GM21825 (cell line): ENCODE measurements around the gene STX8.

Experiments used
- ATAC-seq: cut with Tn5 transposase; IDR thresholded peaks from one replicate; pipeline ENCODE4 v1.9.1; 2021; ENCODE audit warnings: mild to moderate bottlenecking, moderate library complexity; ENCODE audit not compliant: unreplicated experiment

Gene STX8

GRCh38 chr17:9230861-9231260, 344.8 kb downstream of the STX8 start:
- no peak for ATAC-seq

GRCh38 chr17:9230346-9230745, 345.3 kb downstream of the STX8 start:
- ATAC-seq = no peak

GRCh38 chr17:9229826-9230201, 345.8 kb downstream of the STX8 start:
- ATAC-seq = no peak

- no peak for ATAC-seq
Observed at GRCh38 chr17:9229160-9229825, 346.3 kb downstream of the STX8 start.

DNA sequence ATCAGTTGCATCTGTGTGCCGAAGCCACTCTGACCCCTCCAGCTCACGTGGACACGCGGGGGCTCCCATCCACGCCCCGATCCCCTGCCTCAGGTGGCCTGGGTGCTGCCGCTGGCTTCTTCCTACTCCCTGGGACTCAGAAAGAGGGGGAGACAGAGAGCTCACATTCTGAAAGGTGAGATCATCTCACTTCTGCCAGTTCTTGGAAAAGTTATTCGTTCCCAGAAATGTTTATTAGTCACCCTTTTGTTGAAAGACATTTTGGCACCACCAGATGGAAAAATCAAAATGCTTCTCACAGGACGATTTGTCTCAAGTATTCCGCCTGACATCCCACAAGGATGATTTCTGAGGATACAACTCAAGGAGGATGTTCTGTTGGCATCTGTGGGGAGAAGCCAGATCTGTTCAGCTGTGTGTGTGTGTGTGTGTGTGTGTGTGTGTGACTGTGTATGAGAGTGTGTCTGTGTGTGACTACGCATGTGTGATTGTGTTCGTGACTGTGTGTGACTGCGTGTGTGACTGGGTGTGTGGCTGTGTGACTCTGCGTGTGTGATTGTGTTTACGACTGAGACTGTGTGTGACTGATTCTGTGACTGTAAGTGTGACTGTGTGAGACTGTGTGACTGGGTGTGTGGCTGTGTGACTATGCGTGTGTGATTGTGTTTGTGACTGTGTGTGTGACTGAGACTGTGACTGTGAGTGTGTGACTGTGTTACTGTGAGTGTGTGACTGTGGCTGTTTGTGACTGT, 347.0 kb downstream of the STX8 start:
- ATAC-seq = no peak

- ATAC-seq = no peak
Observed at GRCh38 chr17:9227819-9228407, 347.7 kb downstream of the STX8 start.

GRCh38 chr17:9226794-9227135, 348.9 kb downstream of the STX8 start:
- no peak for ATAC-seq

DNA sequence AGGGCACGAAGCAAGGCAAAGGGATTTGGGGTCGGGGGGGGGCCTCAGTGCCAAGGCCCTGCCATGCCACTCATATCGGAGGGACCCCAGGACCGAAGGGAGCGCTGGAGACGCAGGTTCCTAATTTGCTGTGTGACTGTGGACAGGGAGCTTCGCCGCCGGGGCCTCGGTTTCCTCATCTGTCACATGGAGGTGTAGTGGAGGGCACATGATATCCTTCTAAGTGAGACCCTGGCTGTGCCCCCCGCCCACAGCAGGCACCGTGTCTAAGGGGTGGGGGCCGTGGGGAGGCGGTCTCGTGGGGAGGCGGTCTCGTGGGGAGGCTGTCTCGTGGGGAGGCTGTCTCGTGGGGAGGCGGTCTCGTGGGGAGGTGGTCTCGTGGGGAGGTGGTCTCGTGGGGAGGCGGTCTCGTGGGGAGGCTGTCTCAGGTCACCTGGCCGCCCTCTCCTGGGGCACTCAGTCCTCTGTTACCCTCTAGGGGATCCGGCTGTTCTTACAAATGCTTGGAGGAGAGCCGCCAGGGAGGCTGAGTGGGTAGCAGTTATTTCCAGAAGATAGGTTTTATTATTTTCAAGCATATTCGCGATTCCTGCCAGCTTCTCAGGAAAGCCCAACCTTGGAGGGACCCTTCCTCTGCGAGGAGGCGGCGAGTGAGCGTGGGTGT, 349.4 kb downstream of the STX8 start:
- no peak for ATAC-seq

- ATAC-seq = no peak
Observed at GRCh38 chr17:9225305-9226101, 350.1 kb downstream of the STX8 start.

DNA sequence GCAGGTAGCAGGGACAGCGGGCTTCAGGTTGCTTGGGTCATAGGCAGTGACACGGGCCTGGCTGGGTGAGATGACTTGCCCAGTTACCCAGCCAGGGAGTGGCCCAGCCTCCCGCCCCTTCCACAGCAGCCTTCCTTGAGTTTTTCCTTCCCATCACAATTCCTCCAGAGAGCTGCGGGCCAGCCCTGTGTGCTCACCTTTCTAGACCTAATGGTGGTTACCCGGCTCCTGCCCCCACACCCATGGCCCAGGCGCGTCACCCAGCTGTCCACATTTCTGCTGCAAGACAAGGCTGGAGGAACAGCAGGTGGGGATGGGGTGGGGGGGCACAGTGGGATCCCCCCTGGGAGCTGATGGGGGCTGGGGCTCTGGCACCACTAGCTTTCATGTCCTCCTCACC, 351.1 kb downstream of the STX8 start:
- ATAC-seq = no peak

- ATAC-seq = no peak
Observed at GRCh38 chr17:9223531-9223930, 352.1 kb downstream of the STX8 start.

DNA sequence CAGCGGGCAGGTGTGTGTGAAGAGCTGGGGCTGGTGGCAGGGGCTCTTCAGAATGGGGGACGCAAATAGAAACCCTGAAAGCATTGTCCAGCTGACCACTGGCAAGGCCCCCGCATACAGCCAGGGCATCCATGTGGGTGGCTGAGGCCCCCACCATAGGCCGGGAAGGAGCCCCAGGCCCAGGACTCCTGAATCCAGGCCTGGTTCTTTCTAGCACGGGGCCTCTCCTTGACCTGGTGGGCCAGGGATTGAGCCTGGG, 353.8 kb downstream of the STX8 start:
- no peak for ATAC-seq

DNA sequence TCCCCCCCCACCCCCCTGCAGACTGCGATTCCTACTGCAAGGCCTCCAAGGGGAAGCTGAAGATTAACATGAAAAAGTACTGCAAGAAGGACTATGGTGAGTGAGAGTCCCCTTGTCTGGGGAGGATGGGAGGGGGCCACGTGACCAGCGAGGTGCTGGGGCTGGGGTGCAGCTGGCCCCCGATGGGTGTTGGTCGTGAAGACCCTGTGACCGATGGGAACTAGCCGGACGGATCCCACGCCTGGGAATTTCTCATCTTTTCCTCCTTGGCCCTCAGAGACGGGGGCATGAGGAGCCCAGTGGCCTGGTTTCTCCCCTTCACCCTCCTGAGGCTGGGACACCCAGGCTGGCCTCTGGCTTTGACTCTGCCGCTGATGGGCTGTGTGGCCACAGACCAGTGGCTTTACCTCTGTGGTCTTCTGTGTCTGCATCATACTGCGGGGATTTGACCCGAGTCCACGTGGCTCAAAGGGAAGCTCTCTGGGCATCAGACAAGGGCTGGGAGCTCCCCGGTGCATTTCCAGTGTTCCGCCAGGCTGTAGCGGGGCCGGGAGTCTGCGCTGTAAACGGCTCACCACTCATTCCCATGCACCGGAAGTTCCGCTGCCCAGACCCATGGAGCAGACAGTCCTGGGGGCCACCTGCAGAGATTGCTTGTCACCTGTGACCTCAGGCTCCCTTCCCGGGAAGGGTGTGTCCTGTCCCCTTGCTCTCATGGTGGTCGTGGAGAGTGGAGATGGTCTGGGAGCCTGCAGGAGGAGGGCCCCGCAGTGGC, 354.3 kb downstream of the STX8 start:
- ATAC-seq = no peak

- ATAC-seq = no peak
Observed at GRCh38 chr17:9220398-9221146, 355.0 kb downstream of the STX8 start.

GRCh38 chr17:9219631-9220397, 355.8 kb downstream of the STX8 start:
- ATAC-seq = no peak

DNA sequence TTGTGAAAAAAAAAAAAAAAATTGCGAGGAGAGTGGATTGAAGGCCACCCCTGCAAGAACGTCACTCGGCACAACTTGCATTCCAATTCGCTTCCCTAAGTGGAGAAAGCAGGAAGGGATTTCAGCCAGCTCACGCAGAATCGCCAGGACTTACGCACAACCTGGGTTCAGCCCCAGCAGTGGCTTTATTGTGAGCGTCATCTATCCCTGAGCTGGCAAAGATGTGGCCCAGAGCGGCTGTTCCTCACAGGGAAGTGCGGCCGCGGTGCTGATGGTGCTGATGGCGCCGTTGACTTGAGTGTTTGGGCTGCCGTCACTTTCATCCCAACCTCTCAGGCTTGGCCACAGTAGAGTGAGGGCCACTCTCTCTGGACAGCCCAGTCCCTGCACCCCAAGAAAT, 356.7 kb downstream of the STX8 start:
- no peak for ATAC-seq

DNA sequence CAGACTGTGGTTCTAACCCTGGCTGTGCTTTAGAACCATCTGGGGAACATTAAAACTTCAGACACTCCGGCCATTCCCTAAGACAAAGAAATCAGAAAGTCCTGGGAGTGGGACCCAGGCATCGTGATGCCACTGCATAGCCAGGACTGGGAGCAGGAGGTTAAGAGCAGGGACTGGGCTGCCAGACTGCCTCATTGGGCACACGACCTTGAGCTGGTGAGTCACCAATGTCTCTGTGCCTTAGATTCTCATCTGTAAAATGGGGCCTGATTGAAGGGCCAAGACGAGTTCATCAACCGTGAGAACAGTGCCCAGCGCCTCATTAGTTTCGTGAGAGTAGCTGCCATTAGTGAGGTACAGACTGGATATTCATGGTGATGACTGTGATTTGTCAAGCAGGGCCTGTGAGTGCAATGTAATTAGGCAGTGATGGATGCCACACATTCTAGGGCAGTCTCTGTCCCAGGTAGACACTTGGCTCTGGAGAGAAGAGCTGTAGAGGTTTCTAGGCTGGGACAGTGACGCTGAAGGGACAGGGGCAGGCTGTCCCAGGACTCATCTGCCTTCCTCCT, 357.5 kb downstream of the STX8 start:
- no peak for ATAC-seq

- no peak for ATAC-seq
Observed at GRCh38 chr17:9217151-9218056, 358.2 kb downstream of the STX8 start.
